Endometrium (tissue), 2 donors: ENCODE results near the gene TICAM1.
"Not testable (repeated sequence)": the region's sequence is repeated elsewhere in the genome, so short reads cannot be mapped to it uniquely, and the experiment has no call there.

Experiments used
- FAIRE-seq: peaks from 2 replicates; lab custom pipeline; 2012; peaks lifted over from hg19 to GRCh38; lab: Jason Lieb, UNC
- donor health status: control.
- donor health status: control.

Gene TICAM1

GRCh38 chr19:4831304-4831978 is at the start of gene TICAM1:
Gene TICAM1, minus strand, starts transcription at chr19:4831712. Its CDS starts 13,335 bp downstream, at chr19:4818377.
- FAIRE-seq = no peak

GRCh38 chr19:4879041-4879440 is 47.5 kb upstream of the TICAM1 start:
- FAIRE-seq = no peak

- FAIRE-seq = no peak
Measured at GRCh38 chr19:4878491-4878968, 47.0 kb upstream of the TICAM1 start.

GRCh38 chr19:4877753-4878490 is 46.4 kb upstream of the TICAM1 start:
- no peak for FAIRE-seq

- no peak for FAIRE-seq
Measured at GRCh38 chr19:4873930-4874329, 42.4 kb upstream of the TICAM1 start.

GRCh38 chr19:4871711-4872110 is 40.2 kb upstream of the TICAM1 start:
- FAIRE-seq = no peak

- no peak for FAIRE-seq
Measured at GRCh38 chr19:4870025-4870700, 38.7 kb upstream of the TICAM1 start.

GRCh38 chr19:4868286-4868834 is 36.8 kb upstream of the TICAM1 start:
- no peak for FAIRE-seq

- FAIRE-seq = no peak
Measured at GRCh38 chr19:4867534-4868285, 36.2 kb upstream of the TICAM1 start, which contains the start of gene PLIN3. Gene PLIN3, minus strand, starts transcription at chr19:4867667. Its CDS starts 6,273 bp downstream, at chr19:4861394.

GRCh38 chr19:4866595-4867424 is 35.3 kb upstream of the TICAM1 start:
- no peak for FAIRE-seq

GRCh38 chr19:4861147-4861546 is 29.6 kb upstream of the TICAM1 start:
- no peak for FAIRE-seq

GRCh38 chr19:4859697-4860096 is 28.2 kb upstream of the TICAM1 start:
- FAIRE-seq = no peak

- not testable (repeated sequence) for FAIRE-seq
Measured at GRCh38 chr19:4856468-4856867, 25.0 kb upstream of the TICAM1 start.

GRCh38 chr19:4853506-4853905 is 22.0 kb upstream of the TICAM1 start:
- FAIRE-seq = not testable (repeated sequence)

GRCh38 chr19:4852484-4852883 is 21.0 kb upstream of the TICAM1 start:
- no peak for FAIRE-seq

- FAIRE-seq = no peak
Measured at GRCh38 chr19:4851551-4852290, 20.2 kb upstream of the TICAM1 start.

GRCh38 chr19:4849019-4849418 is 17.5 kb upstream of the TICAM1 start:
- FAIRE-seq = no peak

- FAIRE-seq = no peak
Measured at GRCh38 chr19:4847190-4847973, 15.9 kb upstream of the TICAM1 start.

GRCh38 chr19:4845975-4846374 is 14.5 kb upstream of the TICAM1 start:
- not testable (repeated sequence) for FAIRE-seq
